ENCODE results near the gene NEDD1. TPM values are rescaled to one million over a fixed set of nuclear protein-coding genes. Genes with fewer than 3 reads are reported as not detected.

The NEDD1 gene
- total RNA-seq, 4 donors from 2014 or later, result 10.9 to 20.4 (median 13.2) TPM

DNA sequence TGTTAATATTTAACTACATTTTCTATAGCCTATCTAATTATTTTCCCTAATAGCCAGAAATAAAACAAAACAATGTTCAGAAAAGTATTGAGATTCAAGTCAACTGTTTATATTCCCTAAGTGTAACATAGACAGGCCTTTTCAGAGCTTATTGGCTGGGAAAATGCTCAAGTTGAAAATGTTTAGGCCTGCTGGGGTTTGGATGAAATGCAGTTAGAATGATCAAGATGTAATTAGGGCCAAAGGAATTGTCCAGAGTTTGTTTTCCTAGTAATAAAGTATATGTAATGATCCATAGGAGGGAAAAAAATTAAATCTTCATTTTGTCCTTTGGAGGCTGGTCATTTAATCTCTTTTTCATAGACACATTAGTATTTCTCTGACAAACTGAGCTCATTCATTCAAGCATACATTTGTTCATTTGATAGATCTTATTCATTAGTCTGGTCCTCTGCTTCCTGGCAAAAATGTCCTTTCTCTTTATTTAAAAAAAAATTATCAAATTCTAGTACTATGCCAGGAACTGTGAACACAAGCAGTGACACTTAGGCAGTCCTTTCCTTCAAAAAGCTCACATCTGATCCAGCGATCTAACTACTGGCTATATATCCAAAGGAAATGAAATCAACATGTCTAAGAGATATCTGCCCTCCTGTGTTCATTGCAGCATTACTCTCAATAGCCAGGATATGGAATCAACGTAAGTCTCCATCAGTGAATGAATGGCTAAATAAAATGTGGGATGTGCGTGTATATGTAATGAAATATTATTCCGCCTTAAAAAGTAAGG is 40.1 kb upstream of the NEDD1 start:
- 87 to 93% methylated on average over 4 of the region's 4 CpGs for WGBS, 2 donors
- no peak overlapping the region for H3K4me3 ChIP-seq (ENCODE audit: low read depth, poor library complexity, severe bottlenecking)
- intact Hi-C loops (cut with DNase I; ENCODE audit: low total_unique reads), result no loop called here
- DNase-seq (ENCODE audit: low spot score in 2 of 2), result no peak
- no peak for TF ChIP-seq POLR2A (IDR thresholded peaks at IDR 0.05)
- TF ChIP-seq, protein P1, sequence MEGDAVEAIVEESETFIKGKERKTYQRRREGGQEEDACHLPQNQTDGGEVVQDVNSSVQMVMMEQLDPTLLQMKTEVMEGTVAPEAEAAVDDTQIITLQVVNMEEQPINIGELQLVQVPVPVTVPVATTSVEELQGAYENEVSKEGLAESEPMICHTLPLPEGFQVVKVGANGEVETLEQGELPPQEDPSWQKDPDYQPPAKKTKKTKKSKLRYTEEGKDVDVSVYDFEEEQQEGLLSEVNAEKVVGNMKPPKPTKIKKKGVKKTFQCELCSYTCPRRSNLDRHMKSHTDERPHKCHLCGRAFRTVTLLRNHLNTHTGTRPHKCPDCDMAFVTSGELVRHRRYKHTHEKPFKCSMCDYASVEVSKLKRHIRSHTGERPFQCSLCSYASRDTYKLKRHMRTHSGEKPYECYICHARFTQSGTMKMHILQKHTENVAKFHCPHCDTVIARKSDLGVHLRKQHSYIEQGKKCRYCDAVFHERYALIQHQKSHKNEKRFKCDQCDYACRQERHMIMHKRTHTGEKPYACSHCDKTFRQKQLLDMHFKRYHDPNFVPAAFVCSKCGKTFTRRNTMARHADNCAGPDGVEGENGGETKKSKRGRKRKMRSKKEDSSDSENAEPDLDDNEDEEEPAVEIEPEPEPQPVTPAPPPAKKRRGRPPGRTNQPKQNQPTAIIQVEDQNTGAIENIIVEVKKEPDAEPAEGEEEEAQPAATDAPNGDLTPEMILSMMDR (IDR thresholded peaks at IDR 0.05), result no peak

GRCh38 chr12:96870946-96871345 is 36.1 kb upstream of the NEDD1 start:
- DNase-seq (ENCODE audit: low spot score in 2 of 2), result no peak
- TF ChIP-seq, protein P1 (IDR thresholded peaks at IDR 0.05), result no peak
- no peak for TF ChIP-seq POLR2A (IDR thresholded peaks at IDR 0.05)
- intact Hi-C loops (cut with DNase I; ENCODE audit: low total_unique reads), result no loop called here
- H3K4me3 ChIP-seq (ENCODE audit: low read depth, poor library complexity, severe bottlenecking), result no peak overlapping the region
- 84 to 91% methylated on average over 1 of the region's 1 CpG for WGBS, 2 donors

DNA sequence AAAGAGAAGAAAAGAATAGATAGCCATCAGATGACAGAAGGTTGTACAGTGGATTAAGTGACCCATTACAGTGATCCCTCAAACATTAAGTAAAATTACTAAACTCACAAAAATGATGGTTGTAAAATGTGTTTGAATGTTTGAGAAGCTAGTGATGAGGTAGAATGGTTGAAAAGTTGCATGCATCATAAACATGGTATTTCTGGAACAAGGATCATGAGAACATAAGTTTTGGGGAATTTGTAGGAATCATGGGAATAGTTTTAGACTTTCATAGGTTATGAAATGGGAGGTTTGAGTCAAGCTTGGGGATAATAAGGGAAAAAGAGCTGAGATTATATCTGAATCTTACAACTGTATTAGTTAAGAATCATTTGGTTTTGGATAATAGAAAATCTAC is 34.1 kb upstream of the NEDD1 start:
- intact Hi-C loops (cut with DNase I; ENCODE audit: low total_unique reads), result no loop called here
- no peak for DNase-seq (ENCODE audit: low spot score in 2 of 2)
- TF ChIP-seq, protein P1 (IDR thresholded peaks at IDR 0.05), result no peak
- no peak for TF ChIP-seq POLR2A (IDR thresholded peaks at IDR 0.05)
- no peak overlapping the region for H3K4me3 ChIP-seq (ENCODE audit: low read depth, poor library complexity, severe bottlenecking)

DNA sequence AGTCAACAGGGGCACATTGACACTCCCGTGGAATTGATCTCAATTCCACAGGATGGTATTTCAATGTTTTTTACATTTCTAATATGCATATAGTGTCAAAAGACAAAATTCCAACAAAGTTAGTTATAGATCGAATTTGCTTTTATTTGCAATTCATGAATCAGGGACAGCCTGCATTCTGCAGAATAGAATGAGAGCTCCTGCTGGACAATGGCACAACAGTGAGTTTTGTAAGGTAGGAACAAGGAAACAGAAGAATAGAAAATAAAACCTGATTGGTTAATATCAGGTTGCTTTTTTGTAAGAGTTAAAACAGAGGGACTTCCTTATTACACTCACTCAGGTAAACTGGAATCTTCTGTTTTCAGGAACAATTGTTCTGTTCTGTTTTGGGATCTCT is 32.8 kb upstream of the NEDD1 start:
- WGBS, 2 donors, result 83 to 87% methylated on average over 2 of the region's 2 CpGs

DNA sequence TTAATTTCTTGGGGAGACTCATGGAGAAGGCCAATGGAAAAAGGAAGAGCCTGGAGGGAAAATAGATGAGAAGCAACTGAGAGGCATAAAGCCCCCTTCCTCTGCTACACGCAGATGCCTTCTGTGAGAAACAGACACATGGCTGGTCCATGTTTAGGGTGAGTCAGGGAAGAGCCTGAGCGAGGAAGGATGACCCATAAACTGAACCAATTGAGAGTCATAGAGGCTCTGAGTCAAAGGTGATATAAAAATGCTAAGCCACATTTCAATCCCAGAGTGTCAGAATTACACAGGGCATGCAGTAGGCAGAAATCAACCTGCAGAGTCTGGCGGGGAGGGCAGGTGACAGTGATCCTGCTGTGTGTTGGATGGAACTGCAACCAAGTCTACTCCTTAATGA is 30.1 kb upstream of the NEDD1 start:
- WGBS, 2 donors, result 83 to 84% methylated on average over 3 of the region's 3 CpGs
- TF ChIP-seq, protein P1 (IDR thresholded peaks at IDR 0.05), result no peak
- TF ChIP-seq POLR2A (IDR thresholded peaks at IDR 0.05), result no peak
- no peak overlapping the region for H3K4me3 ChIP-seq (ENCODE audit: low read depth, poor library complexity, severe bottlenecking)
- intact Hi-C loops (cut with DNase I; ENCODE audit: low total_unique reads), result no loop called here
- no peak for DNase-seq (ENCODE audit: low spot score in 2 of 2)

More for the DNA sequence above, 32.8 kb upstream of the NEDD1 start:
- DNase-seq (ENCODE audit: low spot score in 2 of 2), result no peak
- intact Hi-C loops (cut with DNase I; ENCODE audit: low total_unique reads), result no loop called here
- no peak for TF ChIP-seq POLR2A (IDR thresholded peaks at IDR 0.05)
- TF ChIP-seq, protein P1 (IDR thresholded peaks at IDR 0.05), result no peak
- H3K4me3 ChIP-seq (ENCODE audit: low read depth, poor library complexity, severe bottlenecking), result no peak overlapping the region

DNA sequence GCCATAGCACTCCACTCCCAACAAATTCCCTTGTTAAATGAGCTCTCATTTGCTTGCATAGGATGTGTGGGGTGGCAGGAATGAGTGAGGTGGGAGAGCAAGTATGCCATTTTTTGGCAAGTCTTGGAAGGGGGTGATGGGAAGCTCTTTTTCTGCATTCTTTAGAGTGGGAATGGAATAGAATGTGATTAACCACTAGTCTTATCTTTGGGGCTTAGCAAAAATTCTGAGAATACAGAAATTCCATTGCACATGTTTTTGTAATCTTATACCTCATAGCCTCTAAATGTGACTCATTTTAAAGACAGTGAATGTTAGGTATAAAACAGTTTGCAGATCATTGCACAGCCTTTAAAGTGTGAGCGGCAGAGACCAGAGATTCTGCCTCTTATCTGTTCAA is 28.4 kb upstream of the NEDD1 start:
- H3K4me3 ChIP-seq (ENCODE audit: low read depth, poor library complexity, severe bottlenecking), result no peak overlapping the region
- TF ChIP-seq POLR2A (IDR thresholded peaks at IDR 0.05), result no peak
- TF ChIP-seq, protein P1 (IDR thresholded peaks at IDR 0.05), result no peak

More for the DNA sequence above, 28.4 kb upstream of the NEDD1 start:
- intact Hi-C loops (cut with DNase I; ENCODE audit: low total_unique reads), result no loop called here
- WGBS, 2 donors, result 75 to 96% methylated on average over 1 of the region's 1 CpG
- no peak for DNase-seq (ENCODE audit: low spot score in 2 of 2)

Data from lower leg skin (tissue), 4 donors.